GM19463 (cell line): ENCODE measurements around the gene PNMA8B.

ENCODE experiments used
- ATAC-seq: cut with Tn5 transposase; IDR thresholded peaks from one replicate; pipeline ENCODE4 v1.9.1; 2021; ENCODE audit warnings: mild to moderate bottlenecking, moderate library complexity; ENCODE audit not compliant: unreplicated experiment

PNMA8B gene

GRCh38 chr19:46487802-46488445 lies 7.7 kb downstream of the PNMA8B start:
- no peak for ATAC-seq

GRCh38 chr19:46487178-46487801 lies 8.4 kb downstream of the PNMA8B start:
- ATAC-seq, result no peak

- ATAC-seq, result no peak
Observed at GRCh38 chr19:46486358-46486757, 9.3 kb downstream of the PNMA8B start.

GRCh38 chr19:46484656-46485055 lies 11.0 kb downstream of the PNMA8B start:
- no peak for ATAC-seq

GRCh38 chr19:46482631-46483030 lies 13.0 kb downstream of the PNMA8B start:
- no peak for ATAC-seq

- no peak for ATAC-seq
Observed at GRCh38 chr19:46481947-46482346, 13.7 kb downstream of the PNMA8B start.

- ATAC-seq, result no peak
Observed at GRCh38 chr19:46481223-46481848, 14.3 kb downstream of the PNMA8B start.

- ATAC-seq, result no peak
Observed at GRCh38 chr19:46480415-46480814, 15.3 kb downstream of the PNMA8B start.

- ATAC-seq, result no peak
Observed at GRCh38 chr19:46478356-46478986, 17.2 kb downstream of the PNMA8B start.

- ATAC-seq, result no peak
Observed at GRCh38 chr19:46475986-46476385, 19.7 kb downstream of the PNMA8B start.

GRCh38 chr19:46474211-46474610 lies 21.5 kb downstream of the PNMA8B start:
- ATAC-seq, result no peak

- no peak for ATAC-seq
Observed at GRCh38 chr19:46472592-46472991, 23.1 kb downstream of the PNMA8B start.

- no peak for ATAC-seq
Observed at GRCh38 chr19:46471811-46472543, 23.7 kb downstream of the PNMA8B start.

GRCh38 chr19:46471116-46471733 lies 24.4 kb downstream of the PNMA8B start, which contains the start of gene PNMA8A:
Gene PNMA8A (minus strand): TSS chr19:46471563. CDS start chr19:46471035, 528 bp downstream.
- no peak for ATAC-seq

- no peak for ATAC-seq
Observed at GRCh38 chr19:46470376-46470775, 25.3 kb downstream of the PNMA8B start.

GRCh38 chr19:46469541-46470185 lies 26.0 kb downstream of the PNMA8B start:
- ATAC-seq, result no peak

GRCh38 chr19:46466536-46467196 lies 29.0 kb downstream of the PNMA8B start:
- ATAC-seq, result no peak

- ATAC-seq, result no peak
Observed at GRCh38 chr19:46463516-46463915, 32.2 kb downstream of the PNMA8B start.

- ATAC-seq, result no peak
Observed at GRCh38 chr19:46461537-46461936, 34.1 kb downstream of the PNMA8B start.

GRCh38 chr19:46460981-46461380 lies 34.7 kb downstream of the PNMA8B start:
- ATAC-seq, result no peak
